Body of pancreas (tissue), 4 donors: ENCODE measurements around the gene CERCAM.

Experiments
- CTCF ChIP-seq, 7 experiments: fragments of 450-650 bp in 4 of 7; fragments of 200-600 bp in 3 of 7; sonication (generic) in 3 of 7; IDR thresholded peaks; one replicate each; pipeline ENCODE4 v1.5.1; 2016 to 2019; ENCODE audit warnings: antibody characterized with exemption in 7 of 7
- POLR2A ChIP-seq, 3 donors: fragments of 450-650 bp; IDR thresholded peaks; one replicate each; pipeline ENCODE4 v1.6.1; 2016; ENCODE audit warnings: antibody characterized with exemption in 3 of 3, mild to moderate bottlenecking in 2 of 3

GRCh38 chr9:128470560-128470959 lies 49.9 kb downstream of the CERCAM start:
- TF ChIP-seq CTCF (IDR thresholded peaks at IDR 0.05) (no peak), POLR2A (IDR thresholded peaks at IDR 0.05) (no peak)
